ENCODE results near the gene ERG.

GRCh38 chr21:38417726-38418125 lies 80.6 kb downstream of the ERG start:
- TF ChIP-seq, protein P1, sequence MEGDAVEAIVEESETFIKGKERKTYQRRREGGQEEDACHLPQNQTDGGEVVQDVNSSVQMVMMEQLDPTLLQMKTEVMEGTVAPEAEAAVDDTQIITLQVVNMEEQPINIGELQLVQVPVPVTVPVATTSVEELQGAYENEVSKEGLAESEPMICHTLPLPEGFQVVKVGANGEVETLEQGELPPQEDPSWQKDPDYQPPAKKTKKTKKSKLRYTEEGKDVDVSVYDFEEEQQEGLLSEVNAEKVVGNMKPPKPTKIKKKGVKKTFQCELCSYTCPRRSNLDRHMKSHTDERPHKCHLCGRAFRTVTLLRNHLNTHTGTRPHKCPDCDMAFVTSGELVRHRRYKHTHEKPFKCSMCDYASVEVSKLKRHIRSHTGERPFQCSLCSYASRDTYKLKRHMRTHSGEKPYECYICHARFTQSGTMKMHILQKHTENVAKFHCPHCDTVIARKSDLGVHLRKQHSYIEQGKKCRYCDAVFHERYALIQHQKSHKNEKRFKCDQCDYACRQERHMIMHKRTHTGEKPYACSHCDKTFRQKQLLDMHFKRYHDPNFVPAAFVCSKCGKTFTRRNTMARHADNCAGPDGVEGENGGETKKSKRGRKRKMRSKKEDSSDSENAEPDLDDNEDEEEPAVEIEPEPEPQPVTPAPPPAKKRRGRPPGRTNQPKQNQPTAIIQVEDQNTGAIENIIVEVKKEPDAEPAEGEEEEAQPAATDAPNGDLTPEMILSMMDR (conservative IDR thresholded peaks at IDR 0.05; ENCODE audit: low read length): no peak
- no peak for TF ChIP-seq EZH2phosphoT487 (IDR thresholded peaks at IDR 0.05; ENCODE audit: borderline replicate concordance, low read depth, low read length)

All from OCI-LY7 (cell line).